Measurements from ENCODE around the gene LBH.

DNA sequence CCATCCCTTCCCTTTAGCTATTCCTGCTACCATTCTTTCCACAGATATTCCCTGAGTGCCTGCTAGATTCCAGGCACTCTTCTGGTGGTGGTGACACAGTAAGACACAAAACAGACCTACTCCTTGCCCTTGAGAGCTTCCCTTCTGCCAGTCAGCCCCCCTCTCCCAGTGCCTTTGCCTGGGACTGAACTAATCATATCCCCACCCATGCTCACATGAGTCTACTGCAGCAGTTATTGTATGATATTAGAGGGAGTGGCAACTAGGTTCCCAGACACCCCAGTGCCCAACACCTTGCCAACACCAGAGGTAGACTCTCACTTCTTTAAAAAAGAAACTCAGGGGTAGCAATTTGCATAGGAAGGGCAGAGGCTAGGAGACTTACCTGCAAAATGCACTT, 7.2 kb upstream of the LBH start:
- TF ChIP-seq, protein P1, sequence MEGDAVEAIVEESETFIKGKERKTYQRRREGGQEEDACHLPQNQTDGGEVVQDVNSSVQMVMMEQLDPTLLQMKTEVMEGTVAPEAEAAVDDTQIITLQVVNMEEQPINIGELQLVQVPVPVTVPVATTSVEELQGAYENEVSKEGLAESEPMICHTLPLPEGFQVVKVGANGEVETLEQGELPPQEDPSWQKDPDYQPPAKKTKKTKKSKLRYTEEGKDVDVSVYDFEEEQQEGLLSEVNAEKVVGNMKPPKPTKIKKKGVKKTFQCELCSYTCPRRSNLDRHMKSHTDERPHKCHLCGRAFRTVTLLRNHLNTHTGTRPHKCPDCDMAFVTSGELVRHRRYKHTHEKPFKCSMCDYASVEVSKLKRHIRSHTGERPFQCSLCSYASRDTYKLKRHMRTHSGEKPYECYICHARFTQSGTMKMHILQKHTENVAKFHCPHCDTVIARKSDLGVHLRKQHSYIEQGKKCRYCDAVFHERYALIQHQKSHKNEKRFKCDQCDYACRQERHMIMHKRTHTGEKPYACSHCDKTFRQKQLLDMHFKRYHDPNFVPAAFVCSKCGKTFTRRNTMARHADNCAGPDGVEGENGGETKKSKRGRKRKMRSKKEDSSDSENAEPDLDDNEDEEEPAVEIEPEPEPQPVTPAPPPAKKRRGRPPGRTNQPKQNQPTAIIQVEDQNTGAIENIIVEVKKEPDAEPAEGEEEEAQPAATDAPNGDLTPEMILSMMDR (IDR thresholded peaks at IDR 0.05) = no peak
- no peak for TF ChIP-seq SIN3A (IDR thresholded peaks at IDR 0.05; ENCODE audit: borderline replicate concordance, low read depth, low read length)
- TF ChIP-seq FOXM1 (IDR thresholded peaks at IDR 0.05; ENCODE audit: low read depth) = no peak
- TF ChIP-seq POLR2AphosphoS5 (IDR thresholded peaks at IDR 0.05; ENCODE audit: low read depth, low read length) = no peak
- TF ChIP-seq EP300 (IDR thresholded peaks at IDR 0.05; ENCODE audit: borderline replicate concordance in 1 of 2, low read depth in 1 of 2, low read length in 1 of 2) = no peak
- TF ChIP-seq RAD21 (IDR thresholded peaks at IDR 0.05; ENCODE audit: low read length) = no peak
- TF ChIP-seq NFIC (IDR thresholded peaks at IDR 0.05; ENCODE audit: borderline replicate concordance) = no peak

All from SK-N-SH (cell line).